Pericardium fibroblast (primary cell): ENCODE measurements around the gene DIPK1C. TPM values are rescaled to one million over a fixed set of nuclear protein-coding genes. Genes with fewer than 3 reads are reported as not detected.

Experiments
- total RNA-seq: library from RNA; depleted of rRNA; stranded (reverse); fragments of >200 nt; gene quantifications from 2 replicates; pipeline ENCODE4 v1.2.3, GENCODE V29; 2015

Gene DIPK1C
- total RNA-seq = not detected in 2 replicates

GRCh38 chr18:74457043-74457724 lies at the start of gene DIPK1C:
Gene DIPK1C (minus strand): TSS chr18:74457308. CDS start chr18:74457259, 49 bp downstream.

GRCh38 chr18:74495581-74496507 lies 38.7 kb upstream of the DIPK1C start, which contains the start of gene CNDP2:
Gene CNDP2 (plus strand): TSS chr18:74496363. CDS start chr18:74499974, 3,611 bp downstream.

Other genes with a start within 250 kb of the DIPK1C start
- gene CYB5A, start 165.3 kb downstream of the DIPK1C start, total RNA-seq = 160 and 173 TPM in 2 replicates
- gene C18orf63, start 141.5 kb downstream of the DIPK1C start, total RNA-seq = not detected in 2 replicates
- gene CNDP2, start 39.1 kb upstream of the DIPK1C start, total RNA-seq = 36.2 and 48.2 TPM in 2 replicates
- not detected in 2 replicates for gene CNDP1, start 77.2 kb upstream of the DIPK1C start, total RNA-seq
- gene ZNF407, start 140.6 kb upstream of the DIPK1C start, total RNA-seq = 4.3 and 5.3 TPM in 2 replicates